WI38 (cell line): ENCODE results near the gene TEX19.
A peak's percentile ranks its signal among the peaks of the same experiment; 100 is the strongest.
"Not testable (repeated sequence)": the region's sequence is repeated elsewhere in the genome, so short reads cannot be mapped to it uniquely, and the experiment has no call there.

Source experiments
- H3K4me3 ChIP-seq: 2 replicates; pipeline ENCODE4 v1.5.1; 2011; ENCODE audit warnings: low read depth, mild to moderate bottlenecking, control low read depth, low read length
- CTCF ChIP-seq: IDR thresholded peaks from 2 replicates; pipeline ENCODE4 v1.5.1; 2012; ENCODE audit warnings: low read depth, mild to moderate bottlenecking, control low read depth, low read length

The TEX19 gene

GRCh38 chr17:82351254-82351712 lies 7.8 kb upstream of the TEX19 start:
- no peak for TF ChIP-seq CTCF
- no peak overlapping the region for H3K4me3 ChIP-seq

GRCh38 chr17:82351713-82352488 lies 7.1 kb upstream of the TEX19 start:
- no peak overlapping the region for H3K4me3 ChIP-seq
- peak; percentile 83 for TF ChIP-seq CTCF

GRCh38 chr17:82353484-82353883 lies 5.6 kb upstream of the TEX19 start:
- no peak for TF ChIP-seq CTCF
- H3K4me3 ChIP-seq = no peak overlapping the region

- H3K4me3 ChIP-seq = no peak overlapping the region
- no peak for TF ChIP-seq CTCF
These were observed 4.2 kb upstream of the TEX19 start for GRCh38 chr17:82354804-82355308.

GRCh38 chr17:82355770-82356427 lies 3.1 kb upstream of the TEX19 start:
- no peak overlapping the region for H3K4me3 ChIP-seq
- TF ChIP-seq CTCF = no peak

GRCh38 chr17:82356845-82357355 lies 2.1 kb upstream of the TEX19 start:
- no peak for TF ChIP-seq CTCF
- H3K4me3 ChIP-seq = no peak overlapping the region

- H3K4me3 ChIP-seq = no peak overlapping the region
- no peak for TF ChIP-seq CTCF
These were observed 1.7 kb upstream of the TEX19 start for GRCh38 chr17:82357394-82357793.

- H3K4me3 ChIP-seq = not testable (repeated sequence)
These were observed 516 bp downstream of the TEX19 start for GRCh38 chr17:82359451-82360074.
